Vagina (tissue), 2 donors: ENCODE data around the gene SLC26A6. TPM values are rescaled to one million over a fixed set of nuclear protein-coding genes. Genes with fewer than 3 reads are reported as not detected.

Experiments
- DNase-seq, 2 donors: peaks; one replicate each; pipeline ENCODE4 v3.0.0-alpha.2; 2017; ENCODE audit errors: extremely low spot score in 2 of 2
- H3K27ac ChIP-seq: fragments of 200-600 bp; sonication (generic); one replicate; pipeline ENCODE4 v1.5.1; 2019
- H3K27me3 ChIP-seq: fragments of 200-600 bp; sonication (generic); one replicate; pipeline ENCODE4 v1.5.1; 2019
- H3K36me3 ChIP-seq, 2 donors: fragments of 200-600 bp; sonication (generic); one replicate each; pipeline ENCODE4 v1.5.1; 2017 to 2019
- H3K4me1 ChIP-seq: fragments of 200-600 bp; sonication (generic); one replicate; pipeline ENCODE4 v1.5.1; 2019
- H3K4me3 ChIP-seq, 2 donors: fragments of 200-600 bp; sonication (generic); 1 replicate in 1 of 2; 2 replicates in 1 of 2; pipeline ENCODE4 v1.5.1; 2016 to 2019
- H3K9me3 ChIP-seq: fragments of 200-600 bp; sonication (generic); one replicate; pipeline ENCODE4 v1.5.1; 2019
- POLR2A ChIP-seq, 2 donors: fragments of 450-650 bp; IDR thresholded peaks; one replicate each; pipeline ENCODE4 v1.6.1; 2017; ENCODE audit warnings: antibody characterized with exemption in 2 of 2, mild to moderate bottlenecking in 2 of 2, moderate library complexity in 2 of 2
- POLR2AphosphoS5 ChIP-seq, 2 donors: sonication (generic); formaldehyde crosslinking; IDR thresholded peaks; one replicate each; pipeline ENCODE4 v1.9.0; 2017; ENCODE audit warnings: antibody characterized with exemption in 2 of 2, mild to moderate bottlenecking in 2 of 2, low read depth in 1 of 2; ENCODE audit not compliant: insufficient read depth in 1 of 2
- intact Hi-C: fragments of 100-400 bp; cut with DNase I; formaldehyde crosslinking; loops from one replicate; pipeline ENCODE4 v1.15.1; 2023
- total RNA-seq: library from RNA; depleted of rRNA; stranded (reverse); fragments of >200 nt; gene quantifications from one replicate; pipeline ENCODE4 v1.2.3, GENCODE V29; 2016
- TF ChIP-seq, protein P1 (sequence below), 3 experiments: fragments of 450-650 bp in 2 of 3; fragments of 200-600 bp in 1 of 3; sonication (generic) in 1 of 3; IDR thresholded peaks; one replicate each; pipeline ENCODE4 v1.5.1; 2017 to 2019; ENCODE audit warnings: antibody characterized with exemption in 3 of 3, mild to moderate bottlenecking in 2 of 3, moderate library complexity in 2 of 3

SLC26A6 gene
- total RNA-seq, 1 donor from 2014 or later: 35.1 TPM

DNA sequence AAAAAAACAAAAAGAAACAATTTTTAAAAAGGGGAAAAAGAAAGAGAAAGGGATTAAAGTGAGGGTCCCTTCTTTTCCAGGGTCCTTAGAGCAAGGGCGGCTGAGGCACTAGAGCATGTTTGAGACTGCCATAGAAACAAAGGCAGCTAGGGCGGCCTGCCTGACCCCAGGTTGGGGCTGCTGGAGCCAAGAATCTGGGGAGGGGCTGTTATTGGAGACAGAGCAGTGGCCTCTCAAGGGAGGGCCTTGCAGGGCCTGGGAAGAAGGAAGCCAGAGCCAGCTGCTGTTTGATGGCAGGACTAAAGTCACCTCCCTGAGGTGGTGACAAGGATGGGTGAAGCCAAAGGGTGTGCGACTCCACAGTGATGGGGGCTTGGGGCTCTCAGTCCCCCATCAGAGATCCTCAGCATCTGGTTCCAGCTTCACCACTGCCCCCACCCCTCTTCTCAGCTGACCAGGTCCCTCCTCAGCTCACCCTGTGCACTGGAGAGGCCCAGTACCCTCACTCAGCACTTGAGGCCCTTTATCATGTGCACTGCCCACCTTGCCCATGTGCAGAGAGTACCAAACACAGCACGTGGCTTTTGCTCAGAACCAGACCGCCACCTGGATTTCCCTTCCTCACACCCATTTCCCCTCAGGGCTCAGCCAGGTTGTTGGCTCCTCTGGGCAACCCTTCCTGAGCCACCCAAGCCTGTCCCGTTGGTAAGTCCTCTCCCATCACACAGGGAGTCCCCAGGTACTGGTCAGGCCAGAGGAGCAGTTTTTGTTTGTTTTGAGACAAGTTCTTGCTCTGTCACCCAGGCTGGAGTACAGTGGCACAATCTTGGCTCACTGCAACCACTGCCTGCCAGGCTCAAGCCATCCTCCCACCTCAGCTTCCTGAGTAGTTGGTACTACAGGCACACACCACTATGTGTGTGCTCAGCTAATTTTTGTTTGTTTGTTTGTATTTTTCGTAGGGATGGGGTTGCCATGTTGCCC lies 15.4 kb downstream of the SLC26A6 start:
- peak overlapping the region; percentile 60 for H3K27ac ChIP-seq
- H3K27me3 ChIP-seq: no peaks in the 10 kb centered on the region
- H3K9me3 ChIP-seq: peaks cover 9% of the 10 kb centered on the region
- no peaks in the 10 kb centered on the region for H3K4me1 ChIP-seq
- H3K36me3 ChIP-seq: peaks cover 0 to 2% of the 10 kb centered on the region in 2 donors
- no peak for DNase-seq
- intact Hi-C loops: no loop called here
- no peak overlapping the region for H3K4me3 ChIP-seq
- TF ChIP-seq POLR2AphosphoS5 (IDR thresholded peaks at IDR 0.05; ENCODE audit: insufficient read depth in 1 of 2, low read depth in 1 of 2) (no peak), POLR2A (IDR thresholded peaks at IDR 0.05) (no peak)
- TF ChIP-seq, protein P1, sequence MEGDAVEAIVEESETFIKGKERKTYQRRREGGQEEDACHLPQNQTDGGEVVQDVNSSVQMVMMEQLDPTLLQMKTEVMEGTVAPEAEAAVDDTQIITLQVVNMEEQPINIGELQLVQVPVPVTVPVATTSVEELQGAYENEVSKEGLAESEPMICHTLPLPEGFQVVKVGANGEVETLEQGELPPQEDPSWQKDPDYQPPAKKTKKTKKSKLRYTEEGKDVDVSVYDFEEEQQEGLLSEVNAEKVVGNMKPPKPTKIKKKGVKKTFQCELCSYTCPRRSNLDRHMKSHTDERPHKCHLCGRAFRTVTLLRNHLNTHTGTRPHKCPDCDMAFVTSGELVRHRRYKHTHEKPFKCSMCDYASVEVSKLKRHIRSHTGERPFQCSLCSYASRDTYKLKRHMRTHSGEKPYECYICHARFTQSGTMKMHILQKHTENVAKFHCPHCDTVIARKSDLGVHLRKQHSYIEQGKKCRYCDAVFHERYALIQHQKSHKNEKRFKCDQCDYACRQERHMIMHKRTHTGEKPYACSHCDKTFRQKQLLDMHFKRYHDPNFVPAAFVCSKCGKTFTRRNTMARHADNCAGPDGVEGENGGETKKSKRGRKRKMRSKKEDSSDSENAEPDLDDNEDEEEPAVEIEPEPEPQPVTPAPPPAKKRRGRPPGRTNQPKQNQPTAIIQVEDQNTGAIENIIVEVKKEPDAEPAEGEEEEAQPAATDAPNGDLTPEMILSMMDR (IDR thresholded peaks at IDR 0.05): no peak

DNA sequence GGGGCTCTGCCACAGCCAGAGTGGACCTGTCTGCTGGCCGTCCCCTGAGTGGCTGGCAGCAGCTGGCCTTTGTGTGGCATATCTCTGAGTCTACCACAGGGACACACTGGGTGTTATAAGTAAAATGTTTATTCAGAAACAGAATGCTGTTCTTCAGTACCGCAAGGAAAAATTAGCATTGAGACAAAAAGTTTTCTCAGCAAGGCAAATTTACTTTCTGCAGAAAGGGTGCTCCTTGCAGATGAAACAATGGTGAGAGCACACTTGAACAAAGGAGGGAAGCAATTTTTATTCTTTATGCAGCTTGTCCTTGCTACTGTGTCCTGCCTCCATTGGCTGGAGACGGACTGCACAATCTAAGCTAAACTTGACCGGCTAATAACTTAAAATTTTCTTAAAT lies 17.7 kb downstream of the SLC26A6 start:
- H3K4me1 ChIP-seq: no peaks in the 10 kb centered on the region
- DNase-seq: no peak
- TF ChIP-seq POLR2AphosphoS5 (IDR thresholded peaks at IDR 0.05; ENCODE audit: insufficient read depth in 1 of 2, low read depth in 1 of 2) (no peak), POLR2A (IDR thresholded peaks at IDR 0.05) (no peak)
- TF ChIP-seq, protein P1 (IDR thresholded peaks at IDR 0.05): no peak
- H3K27me3 ChIP-seq: no peaks in the 10 kb centered on the region
- H3K9me3 ChIP-seq: peaks cover 9% of the 10 kb centered on the region
- H3K27ac ChIP-seq: peak overlapping the region; percentile 60
- intact Hi-C loops: no loop called here
- no peak overlapping the region for H3K4me3 ChIP-seq
- no peaks in the 10 kb centered on the region for H3K36me3 ChIP-seq

DNA sequence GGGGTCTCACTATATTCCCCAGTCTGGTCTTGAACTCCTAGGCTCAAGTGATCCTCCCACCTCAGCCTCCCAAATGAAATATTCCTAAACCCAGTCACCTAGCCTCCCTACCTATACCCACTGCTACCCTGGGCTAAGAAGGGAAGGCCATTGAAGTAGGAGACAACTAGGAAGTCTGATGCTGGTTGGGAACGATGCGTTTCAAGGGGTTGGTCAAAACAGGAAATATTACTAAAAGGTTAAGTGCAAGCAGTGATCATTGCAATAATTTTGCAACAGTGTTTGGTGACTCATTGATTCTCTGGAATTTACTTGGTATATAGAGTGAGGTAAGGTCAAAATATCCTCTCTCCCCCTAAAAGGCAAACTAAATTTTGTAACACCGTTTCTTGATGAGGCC lies 21.2 kb downstream of the SLC26A6 start:
- Histone ChIP-seq H3K27me3 (no peaks in the 10 kb centered on the region), H3K36me3 (no peaks in the 10 kb centered on the region), H3K4me1 (peaks cover 5% of the 10 kb centered on the region), H3K9me3 (peaks cover 9% of the 10 kb centered on the region), H3K27ac (no peak overlapping the region), H3K4me3 (no peak overlapping the region)
- intact Hi-C loops: no loop called here
- TF ChIP-seq POLR2AphosphoS5 (IDR thresholded peaks at IDR 0.05; ENCODE audit: insufficient read depth in 1 of 2, low read depth in 1 of 2) (no peak), POLR2A (IDR thresholded peaks at IDR 0.05) (no peak)
- TF ChIP-seq, protein P1 (IDR thresholded peaks at IDR 0.05): no peak
- no peak for DNase-seq

DNA sequence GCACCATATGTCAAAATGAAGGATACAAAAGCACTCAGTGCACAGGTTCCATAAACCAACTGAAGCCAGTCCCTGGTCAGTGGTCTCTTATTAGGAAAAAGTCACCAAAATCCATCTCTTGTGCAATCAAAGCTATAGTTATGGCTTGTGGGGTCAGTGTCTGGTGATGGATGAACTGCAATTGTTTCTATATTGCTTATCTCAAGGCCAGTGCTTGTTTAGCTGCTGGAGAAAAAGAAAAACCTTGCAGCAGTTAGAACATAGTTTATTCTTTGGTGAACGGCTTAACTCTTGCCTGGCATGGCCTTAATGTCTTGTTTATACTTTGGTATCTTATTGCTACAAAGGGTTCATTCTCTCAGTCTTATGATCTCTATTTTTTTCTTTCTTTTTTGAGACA lies 23.0 kb downstream of the SLC26A6 start:
- H3K27me3 ChIP-seq: no peaks in the 10 kb centered on the region
- TF ChIP-seq POLR2A (IDR thresholded peaks at IDR 0.05): no peak
- no peak for TF ChIP-seq POLR2AphosphoS5 (IDR thresholded peaks at IDR 0.05; ENCODE audit: insufficient read depth in 1 of 2, low read depth in 1 of 2)
- TF ChIP-seq, protein P1 (IDR thresholded peaks at IDR 0.05): no peak
- no peak for DNase-seq
- intact Hi-C loops: no loop called here
- H3K36me3 ChIP-seq: peaks cover 0 to under 1% of the 10 kb centered on the region in 2 donors
- peaks cover 19% of the 10 kb centered on the region for H3K4me1 ChIP-seq
- H3K27ac ChIP-seq: no peak overlapping the region
- no peak overlapping the region for H3K4me3 ChIP-seq
- no peaks in the 10 kb centered on the region for H3K9me3 ChIP-seq
